ENCODE results near the gene RTP5. TPM values are rescaled to one million over a fixed set of nuclear protein-coding genes. Genes with fewer than 3 reads are reported as not detected.
"Not testable (repeated sequence)": the region's sequence is repeated elsewhere in the genome, so short reads cannot be mapped to it uniquely, and the experiment has no call there.

RTP5 gene
- total and polyA plus RNA-seq, 2 experiments from 2014 or later: not detected

DNA sequence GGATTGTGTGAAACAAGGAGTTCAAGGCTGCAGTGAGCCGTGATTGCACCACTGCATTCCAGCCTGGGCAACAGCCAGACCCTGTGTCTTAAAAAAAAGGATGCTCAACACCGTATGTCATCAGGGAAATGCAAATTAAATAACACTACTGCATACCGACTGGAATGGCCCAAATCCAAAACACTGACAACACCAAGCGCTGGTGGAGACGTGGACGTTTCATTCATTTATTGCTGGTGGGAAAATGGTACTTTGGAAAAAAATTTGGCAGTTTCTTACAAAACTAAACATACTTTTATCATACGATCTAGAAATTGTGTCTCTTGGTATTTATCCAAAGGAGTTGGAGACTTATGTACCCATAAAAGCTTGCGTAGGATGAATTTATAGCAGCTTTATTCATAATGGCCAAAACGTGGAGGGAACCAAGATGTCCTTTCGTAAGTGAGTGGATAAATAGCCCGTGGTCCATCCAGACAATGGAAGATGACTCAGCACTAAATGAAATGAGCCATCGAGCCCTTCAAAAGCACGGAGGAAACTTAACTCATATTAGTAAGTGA is 36.3 kb upstream of the RTP5 start:
- Histone ChIP-seq H2AFZ (peak overlapping the region; percentile 20; the same call in 1 of the 2 replicates), H3F3A (ENCODE audit: insufficient read depth) (peaks cover 6% of the 10 kb centered on the region; the same call in 1 of the 2 replicates), H3K27me3 (replicated peaks; ENCODE audit: insufficient read depth) (peaks cover 14% of the 10 kb centered on the region; the same call in 1 of the 2 replicates), H3K9me3 (ENCODE audit: low read depth) (no peaks in the 10 kb centered on the region), H3K4me1 (ENCODE audit: insufficient read depth) (0 out of 2 replicates have a peak, but pooled peaks cover 5% of the 10 kb centered on the region), H3K4me2 (ENCODE audit: unreplicated experiment) (peak overlapping the region; percentile 32), H3K4me3 (no peak overlapping the region), H3K79me2 (ENCODE audit: insufficient read depth) (no peaks in the 10 kb centered on the region), H3K27ac (peak overlapping the region; percentile 21; the same call in 1 of the 2 replicates), H3K9me2 (ENCODE audit: insufficient read depth) (no peaks in the 10 kb centered on the region), H3K36me3 (ENCODE audit: low read depth) (no peaks in the 10 kb centered on the region), H3K9ac (no peak overlapping the region), H4K20me1 (ENCODE audit: insufficient read depth) (no peaks in the 10 kb centered on the region)
- in situ Hi-C loops (cut with MboI): no loop called here
- WGBS, 2 experiments (ENCODE audit: low coverage in 1 of 2, low lambda C conversion rate in 2 of 2, missing lambda C conversion rate in 2 of 2): 18 to 19% methylated on average over 13 of the region's 13 CpGs
- TF ChIP-seq EZH2phosphoT487 (IDR thresholded peaks at IDR 0.05; ENCODE audit: insufficient read depth, low read depth) (no peak), EZH2 (IDR thresholded peaks at IDR 0.05; ENCODE audit: insufficient read depth, poor library complexity, severe bottlenecking) (no peak)
- DNase-seq: peak; percentile 64

DNA sequence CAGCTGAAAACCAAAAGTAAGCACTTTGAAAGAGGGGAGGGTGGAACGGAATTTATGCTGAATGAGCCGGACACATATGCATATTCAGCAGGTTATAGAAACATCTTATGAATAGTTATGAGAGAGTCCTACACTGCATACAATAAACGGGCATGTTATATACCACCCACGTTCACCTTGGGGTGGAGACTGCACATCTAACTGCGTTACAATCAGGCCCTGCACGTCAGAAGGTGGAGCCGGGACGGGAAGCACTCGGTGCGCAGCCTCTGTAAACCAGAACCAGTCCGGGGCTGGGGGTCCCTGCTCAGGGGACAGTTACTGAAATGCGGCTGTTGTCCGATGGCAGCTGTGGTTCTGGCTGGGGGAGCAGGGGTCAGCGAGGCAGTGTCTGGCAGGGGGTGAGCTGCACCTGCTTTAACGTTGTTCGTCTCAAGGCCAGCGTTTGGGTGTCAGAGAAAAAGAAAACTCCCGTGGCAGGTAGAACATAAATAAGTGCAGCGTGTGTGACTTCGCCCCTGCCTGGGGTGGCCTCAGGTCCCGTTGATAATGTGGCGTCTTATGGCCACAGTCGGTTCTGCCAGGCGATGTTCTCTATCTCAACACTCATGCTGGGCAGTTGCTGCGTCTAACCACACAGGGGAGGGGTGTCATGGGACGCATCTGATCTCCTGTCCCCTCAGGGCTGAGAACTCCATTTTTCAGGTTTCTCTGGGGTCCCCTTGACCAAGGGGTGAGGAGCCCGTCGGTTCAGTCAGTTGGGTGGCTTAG is 35.6 kb upstream of the RTP5 start:
- H3K36me3 ChIP-seq (ENCODE audit: low read depth); in situ Hi-C loops (cut with MboI); H3K27ac ChIP-seq; H3K4me2 ChIP-seq (ENCODE audit: unreplicated experiment); H3K9ac ChIP-seq; H3K9me3 ChIP-seq (ENCODE audit: low read depth); H3K4me1 ChIP-seq (ENCODE audit: insufficient read depth); H3F3A ChIP-seq (ENCODE audit: insufficient read depth); H3K9me2 ChIP-seq (ENCODE audit: insufficient read depth); H3K79me2 ChIP-seq (ENCODE audit: insufficient read depth); DNase-seq; H4K20me1 ChIP-seq (ENCODE audit: insufficient read depth); H3K4me3 ChIP-seq: not testable (repeated sequence)
- Histone ChIP-seq H2AFZ (peak overlapping the region; percentile 20; the same call in 1 of the 2 replicates), H3K27me3 (replicated peaks; ENCODE audit: insufficient read depth) (peaks cover 20% of the 10 kb centered on the region; the same call in 1 of the 2 replicates)
- 75 to 82% methylated on average over 25 to 27 of the region's 28 CpGs for WGBS, 2 experiments (ENCODE audit: low coverage in 1 of 2, low lambda C conversion rate in 2 of 2, missing lambda C conversion rate in 2 of 2)

DNA sequence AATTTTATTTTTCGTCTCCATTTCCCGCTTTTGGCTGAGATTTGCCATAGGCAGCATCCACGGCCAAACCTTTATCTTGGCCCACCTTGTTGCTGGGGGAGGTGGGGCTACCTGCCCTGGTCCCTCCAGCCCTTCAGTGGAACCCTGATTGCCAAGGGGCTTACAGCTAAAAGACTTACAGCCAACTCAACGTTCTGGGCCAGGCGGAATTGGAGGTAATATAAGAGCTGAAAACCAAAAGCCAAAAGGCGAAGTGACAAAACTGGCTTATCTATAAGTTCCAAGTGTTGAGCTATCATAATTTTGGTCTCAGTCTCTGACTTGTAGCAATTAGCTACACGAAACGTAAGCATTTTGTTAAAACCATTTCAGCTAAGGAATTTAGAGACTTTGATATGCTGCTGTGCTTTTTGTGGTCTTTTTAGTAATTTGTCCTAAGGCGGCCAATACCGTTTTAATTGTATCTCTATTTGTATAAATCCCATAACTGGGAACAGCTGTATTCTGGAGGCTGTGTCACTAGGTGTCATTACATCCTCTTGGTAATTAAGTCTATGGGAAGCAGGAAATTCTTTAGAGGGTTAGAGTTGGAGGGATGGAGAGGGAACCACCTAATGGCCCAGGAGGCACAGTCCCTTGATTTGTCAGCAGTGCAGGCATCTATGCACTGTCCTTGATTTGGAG is 34.9 kb upstream of the RTP5 start:
- DNase-seq: no peak
- Histone ChIP-seq H3K79me2 (ENCODE audit: insufficient read depth) (no peaks in the 10 kb centered on the region), H3K9me3 (ENCODE audit: low read depth) (no peaks in the 10 kb centered on the region), H3K4me2 (ENCODE audit: unreplicated experiment) (no peak overlapping the region), H3K9ac (no peak overlapping the region), H3K27ac (no peak overlapping the region), H3K9me2 (ENCODE audit: insufficient read depth) (no peaks in the 10 kb centered on the region), H4K20me1 (ENCODE audit: insufficient read depth) (no peaks in the 10 kb centered on the region), H3F3A (ENCODE audit: insufficient read depth) (peaks cover 6% of the 10 kb centered on the region; the same call in 1 of the 2 replicates), H3K4me1 (ENCODE audit: insufficient read depth) (0 out of 2 replicates have a peak, but pooled peaks cover 5% of the 10 kb centered on the region), H2AFZ (no peak overlapping the region), H3K36me3 (ENCODE audit: low read depth) (no peaks in the 10 kb centered on the region), H3K27me3 (replicated peaks; ENCODE audit: insufficient read depth) (peaks cover 20% of the 10 kb centered on the region; the same call in 1 of the 2 replicates), H3K4me3 (no peak overlapping the region)
- TF ChIP-seq EZH2 (IDR thresholded peaks at IDR 0.05; ENCODE audit: insufficient read depth, poor library complexity, severe bottlenecking) (no peak), EZH2phosphoT487 (IDR thresholded peaks at IDR 0.05; ENCODE audit: insufficient read depth, low read depth) (no peak)
- 72 to 80% methylated on average over 10 of the region's 10 CpGs for WGBS, 2 experiments (ENCODE audit: low coverage in 1 of 2, low lambda C conversion rate in 2 of 2, missing lambda C conversion rate in 2 of 2)
- in situ Hi-C loops (cut with MboI): no loop called here

DNA sequence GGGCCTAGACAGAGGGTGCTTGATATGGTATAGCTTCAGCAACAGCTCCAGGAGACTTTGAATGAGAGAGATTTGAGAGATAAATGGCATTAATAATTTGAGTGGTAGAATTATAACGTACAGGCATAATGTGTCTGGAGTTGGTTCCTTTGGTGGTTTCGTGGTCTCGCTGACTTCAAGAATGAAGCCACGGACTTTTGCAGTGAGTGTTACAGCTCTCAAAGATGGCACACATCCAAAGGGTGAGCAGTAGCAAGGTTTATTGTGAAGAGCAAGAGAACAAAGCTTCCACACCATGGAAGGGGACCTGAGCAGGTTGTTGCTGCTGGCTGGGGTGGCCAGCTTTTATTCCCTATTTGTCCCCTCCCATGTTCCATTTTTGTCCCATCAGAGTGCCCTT is 33.9 kb upstream of the RTP5 start:
- Histone ChIP-seq H3K9me2 (ENCODE audit: insufficient read depth) (no peaks in the 10 kb centered on the region), H3K4me3 (no peak overlapping the region), H3K9ac (no peak overlapping the region), H3K79me2 (ENCODE audit: insufficient read depth) (no peaks in the 10 kb centered on the region), H3K9me3 (ENCODE audit: low read depth) (no peaks in the 10 kb centered on the region), H3K4me2 (ENCODE audit: unreplicated experiment) (no peak overlapping the region), H2AFZ (no peak overlapping the region), H3K36me3 (ENCODE audit: low read depth) (no peaks in the 10 kb centered on the region), H3K27me3 (replicated peaks; ENCODE audit: insufficient read depth) (peaks cover 20% of the 10 kb centered on the region; the same call in 1 of the 2 replicates), H3K4me1 (ENCODE audit: insufficient read depth) (0 out of 2 replicates have a peak, but pooled peaks cover 5% of the 10 kb centered on the region), H3K27ac (no peak overlapping the region), H3F3A (ENCODE audit: insufficient read depth) (peaks cover 6% of the 10 kb centered on the region; the same call in 1 of the 2 replicates), H4K20me1 (ENCODE audit: insufficient read depth) (no peaks in the 10 kb centered on the region)
- no peak for TF ChIP-seq EZH2 (IDR thresholded peaks at IDR 0.05; ENCODE audit: insufficient read depth, poor library complexity, severe bottlenecking)
- no peak for TF ChIP-seq EZH2phosphoT487 (IDR thresholded peaks at IDR 0.05; ENCODE audit: insufficient read depth, low read depth)
- no peak for DNase-seq
- in situ Hi-C loops (cut with MboI): no loop called here
- 53 to 64% methylated on average over 4 of the region's 4 CpGs for WGBS, 2 experiments (ENCODE audit: low coverage in 1 of 2, low lambda C conversion rate in 2 of 2, missing lambda C conversion rate in 2 of 2)

Measured in GM23248 (cell line).